Ureter (tissue), 1 donor: Measurements from ENCODE around the gene TACR1. TPM values are rescaled to one million over a fixed set of nuclear protein-coding genes. Genes with fewer than 3 reads are reported as not detected.
"Not testable (repeated sequence)": the region's sequence is repeated elsewhere in the genome, so short reads cannot be mapped to it uniquely, and the experiment has no call there.

Experiments
- DNase-seq: peaks from one replicate; pipeline ENCODE4 v3.0.0-alpha.2; 2020; ENCODE audit warnings: low spot score
- total RNA-seq: library from RNA; stranded (reverse); gene quantifications from one replicate; pipeline ENCODE4 v1.2.4, GENCODE V29; 2023
- donor health status: DM: yes; HTN: yes; CAD: no.

TACR1 gene
- total RNA-seq, 1 donor from 2014 or later: 5.5 TPM

DNA sequence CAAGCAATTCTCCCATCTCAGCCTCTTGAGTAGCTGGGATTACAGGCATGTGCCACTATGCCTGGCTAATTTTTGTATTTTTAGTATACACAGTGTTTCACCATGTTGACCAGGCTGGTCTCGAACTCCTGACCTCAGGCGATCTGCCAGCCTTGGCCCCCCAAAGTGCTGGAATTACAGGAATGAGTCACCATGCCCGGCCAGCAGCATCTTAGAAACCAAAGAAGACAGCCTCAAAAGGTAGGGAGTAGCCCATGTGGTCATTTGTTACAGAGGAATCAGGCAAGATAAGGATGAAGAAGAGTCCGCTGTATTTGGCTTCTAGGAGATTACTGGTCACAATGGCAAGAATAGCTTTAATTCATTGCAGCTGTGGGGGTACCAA lies 53.1 kb downstream of the TACR1 start:
- not testable (repeated sequence) for DNase-seq

DNA sequence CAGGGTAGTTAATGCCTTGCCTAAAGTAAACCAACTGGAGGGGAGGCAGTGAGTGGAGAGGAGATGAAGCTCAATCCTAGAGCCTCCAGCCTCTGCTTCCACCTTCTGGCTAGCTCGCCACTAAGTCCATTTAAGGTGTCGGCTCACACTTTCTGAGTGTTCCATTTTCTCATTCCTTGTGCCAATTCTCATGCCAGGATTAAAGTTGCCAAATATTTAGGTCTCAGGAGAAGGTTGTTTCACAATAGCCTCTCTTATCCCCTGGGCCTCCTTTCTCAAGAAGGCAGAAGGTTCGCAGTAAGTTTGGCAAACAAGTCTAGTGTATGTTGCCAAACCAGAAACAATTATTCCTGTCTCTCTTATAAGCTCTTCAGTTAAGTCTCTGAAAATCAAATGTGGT lies 57.2 kb downstream of the TACR1 start:
- DNase-seq: no peak

DNA sequence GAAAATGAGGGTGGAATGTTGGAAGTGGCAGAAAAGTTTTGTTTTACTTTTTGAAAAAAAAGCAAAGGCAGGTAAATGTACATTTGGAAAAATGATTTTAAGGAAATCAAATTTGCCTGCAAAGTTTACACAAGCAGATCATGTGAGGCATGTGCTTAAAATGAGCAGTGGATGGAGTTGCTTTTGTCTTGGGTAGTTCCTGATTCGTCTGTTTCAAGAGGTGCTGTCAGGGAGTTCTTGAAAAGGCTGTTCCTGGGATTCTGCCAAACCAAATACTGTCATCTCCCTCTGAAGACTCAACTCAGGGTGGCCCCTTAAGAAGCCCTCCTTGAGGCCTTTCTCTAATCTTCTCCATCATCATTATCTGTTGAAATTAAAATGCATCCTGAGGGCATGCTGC lies 59.0 kb downstream of the TACR1 start:
- DNase-seq: no peak

- DNase-seq: no peak
These were observed 60.1 kb downstream of the TACR1 start for GRCh38 chr2:75139171-75139570.

DNA sequence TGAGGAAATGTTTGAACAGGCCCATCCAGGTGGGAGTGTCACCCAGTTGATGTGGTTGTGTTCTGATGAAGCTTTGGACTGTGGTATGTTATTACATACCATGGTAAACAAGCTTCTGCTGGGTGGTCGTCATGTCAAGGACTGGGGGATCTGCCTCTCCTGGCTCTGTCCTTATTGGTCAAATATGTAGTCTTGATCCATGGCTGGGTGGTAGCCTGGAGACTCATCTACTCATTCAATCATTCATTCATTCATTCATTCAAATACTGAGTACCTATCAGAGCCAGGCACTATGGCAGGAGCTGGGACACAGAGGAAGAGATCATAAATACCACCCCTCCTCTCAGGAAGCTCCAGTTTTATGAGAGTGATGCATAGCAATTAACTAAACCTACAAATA lies 60.8 kb downstream of the TACR1 start:
- DNase-seq: no peak

DNA sequence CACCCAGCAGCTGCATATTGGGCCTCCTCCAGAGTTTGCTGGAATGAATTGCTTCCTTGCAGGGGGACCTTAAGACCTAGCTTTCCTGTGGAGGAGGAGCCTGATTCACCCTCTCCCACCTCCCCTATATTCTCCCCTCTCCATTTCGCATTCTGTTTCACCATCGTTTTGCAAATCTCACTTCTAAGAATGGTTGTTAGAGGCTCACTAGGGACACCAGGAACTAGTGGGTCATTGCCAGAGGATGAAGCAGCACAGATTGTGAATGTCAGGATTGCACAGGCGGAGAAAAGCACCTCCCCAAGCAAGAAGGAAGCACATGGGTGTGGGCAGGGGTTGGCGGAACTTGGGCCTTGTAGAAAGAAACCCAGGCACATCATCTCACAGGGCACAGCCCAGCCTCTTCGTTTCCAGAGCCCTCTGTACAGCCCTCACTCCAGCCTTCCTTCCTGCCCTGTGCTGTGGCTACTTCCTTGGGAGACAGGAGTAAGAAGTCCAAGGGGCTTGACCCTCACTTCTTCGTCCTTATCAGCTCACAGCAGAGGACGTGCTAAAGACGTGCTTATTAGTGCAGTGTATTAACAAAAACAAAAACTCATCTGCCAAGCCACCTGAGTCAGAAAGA lies 63.4 kb downstream of the TACR1 start:
- no peak for DNase-seq

DNA sequence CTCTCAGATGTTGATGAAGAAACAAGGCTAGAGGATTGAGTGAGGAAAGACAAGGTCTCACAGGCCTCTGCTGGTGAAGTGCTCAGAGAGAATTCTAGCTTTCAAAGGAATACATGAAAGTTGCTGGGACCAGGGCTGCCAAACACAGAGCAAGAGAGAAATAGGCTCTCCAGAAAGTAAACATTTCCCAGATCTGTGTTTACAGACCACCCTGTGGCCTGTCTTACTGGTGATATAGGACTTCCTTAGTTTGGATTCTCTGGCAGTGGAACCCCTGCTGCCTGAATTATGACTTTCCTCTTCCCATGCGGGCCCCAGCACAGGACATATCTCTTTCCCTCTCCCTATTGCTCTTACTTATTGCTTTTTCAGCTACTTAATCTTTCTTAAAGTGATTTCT lies 64.5 kb downstream of the TACR1 start:
- no peak for DNase-seq

- DNase-seq: no peak
These were observed 65.4 kb downstream of the TACR1 start for GRCh38 chr2:75133621-75134570.

DNA sequence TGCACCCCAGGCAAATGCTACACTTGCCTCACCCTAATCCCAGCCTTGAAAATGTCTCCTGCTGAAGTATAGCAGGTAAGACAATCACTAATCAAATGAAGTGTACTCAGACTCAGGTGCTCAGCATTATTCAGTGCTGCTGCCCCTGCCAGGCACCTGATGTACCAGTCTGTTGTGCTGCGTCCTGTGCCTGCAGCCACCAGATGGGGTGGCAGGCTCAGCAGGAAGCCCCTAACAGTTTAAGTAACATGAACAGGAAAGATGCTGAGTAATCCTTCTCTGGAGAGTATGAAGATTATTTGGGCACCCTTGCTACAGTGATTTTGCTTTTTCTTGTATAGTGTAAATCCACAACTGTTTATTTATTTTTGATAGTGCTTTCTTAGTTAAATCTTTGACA lies 69.1 kb downstream of the TACR1 start:
- DNase-seq: no peak

DNA sequence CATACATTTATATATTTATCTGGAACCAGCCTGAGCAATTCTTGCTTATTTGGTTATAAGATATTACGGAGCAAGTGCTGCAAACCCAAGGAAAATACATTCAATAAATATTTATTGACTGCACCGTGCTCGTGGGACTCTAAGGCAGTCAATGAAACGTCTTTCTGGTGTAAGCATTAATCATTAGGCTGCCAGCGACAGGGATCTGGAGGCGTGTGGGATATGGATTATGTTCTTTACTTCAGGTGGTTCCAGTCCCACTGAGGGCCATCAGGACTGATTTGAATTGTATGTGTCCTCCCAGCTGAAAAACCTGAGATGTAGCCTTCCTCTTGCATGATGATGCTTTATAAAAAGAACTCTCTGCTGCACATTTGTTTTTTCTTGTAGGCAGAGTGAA lies 75.4 kb downstream of the TACR1 start:
- no peak for DNase-seq

DNA sequence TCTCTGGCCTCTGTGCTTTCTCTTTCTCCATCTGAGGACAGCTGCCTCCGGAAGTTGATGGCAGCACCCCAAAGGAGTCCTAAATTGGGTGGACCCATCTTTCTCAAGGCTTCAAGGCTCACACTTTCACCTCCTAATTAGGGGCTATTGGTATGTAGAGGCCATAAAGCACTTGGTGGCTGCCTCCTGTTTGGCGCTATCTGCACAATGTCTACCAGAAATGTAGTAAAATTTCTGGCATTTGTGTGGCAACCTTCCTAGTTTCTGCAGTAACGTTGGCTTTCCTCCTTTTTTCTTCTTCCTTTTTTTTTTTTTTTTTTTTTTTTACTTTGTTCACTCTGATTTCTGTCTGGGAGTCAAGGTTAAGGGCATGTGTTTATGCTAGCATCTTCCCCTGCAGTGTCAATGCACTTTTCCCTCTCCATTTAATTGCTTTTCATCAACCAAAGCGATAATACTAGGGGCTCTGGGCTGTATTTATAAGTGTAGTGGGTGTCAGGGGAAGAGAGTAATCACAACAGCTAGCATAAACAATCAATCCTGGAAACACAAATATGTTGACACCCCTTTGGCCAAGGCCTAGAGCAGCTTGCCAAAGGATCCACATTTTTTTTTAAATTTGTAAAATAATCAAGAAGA lies 86.0 kb downstream of the TACR1 start:
- no peak for DNase-seq

GRCh38 chr2:75108937-75109482 lies 90.3 kb downstream of the TACR1 start:
- DNase-seq: no peak

DNA sequence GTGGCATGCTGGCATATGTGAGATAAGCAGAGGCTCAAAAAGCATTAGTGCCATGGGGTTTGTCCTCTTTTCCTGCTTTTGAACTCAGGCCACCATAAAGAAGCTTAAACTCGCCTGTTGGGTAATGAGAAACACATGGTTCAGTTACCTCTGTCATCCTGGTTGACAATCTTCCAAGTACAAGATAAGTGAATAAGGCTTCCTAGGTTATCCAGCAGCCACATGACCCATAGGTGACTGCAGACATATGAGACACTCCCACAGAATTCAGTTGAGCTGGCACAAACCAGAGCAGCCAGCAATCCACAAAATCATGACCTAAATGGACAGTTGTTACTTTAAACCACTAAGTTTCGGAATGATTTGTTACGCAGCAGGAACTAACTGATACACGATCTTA lies 97.3 kb downstream of the TACR1 start:
- DNase-seq: no peak

DNA sequence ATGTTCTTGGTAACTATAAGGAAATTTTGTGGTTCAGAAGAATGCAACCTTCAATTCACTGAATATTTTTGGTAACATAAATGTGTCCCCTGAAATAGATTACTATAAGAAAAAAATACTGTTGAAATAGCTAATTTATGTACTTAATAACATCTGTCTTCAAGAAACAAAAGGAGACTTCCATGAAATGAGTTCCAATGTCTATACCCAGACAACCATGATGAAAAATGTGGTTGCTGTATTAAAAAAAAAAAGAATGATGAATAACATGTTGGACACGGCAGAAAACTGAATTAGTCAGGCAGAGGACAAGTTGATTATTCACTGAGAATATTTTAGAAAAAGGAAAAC lies 98.5 kb downstream of the TACR1 start:
- DNase-seq: no peak

DNA sequence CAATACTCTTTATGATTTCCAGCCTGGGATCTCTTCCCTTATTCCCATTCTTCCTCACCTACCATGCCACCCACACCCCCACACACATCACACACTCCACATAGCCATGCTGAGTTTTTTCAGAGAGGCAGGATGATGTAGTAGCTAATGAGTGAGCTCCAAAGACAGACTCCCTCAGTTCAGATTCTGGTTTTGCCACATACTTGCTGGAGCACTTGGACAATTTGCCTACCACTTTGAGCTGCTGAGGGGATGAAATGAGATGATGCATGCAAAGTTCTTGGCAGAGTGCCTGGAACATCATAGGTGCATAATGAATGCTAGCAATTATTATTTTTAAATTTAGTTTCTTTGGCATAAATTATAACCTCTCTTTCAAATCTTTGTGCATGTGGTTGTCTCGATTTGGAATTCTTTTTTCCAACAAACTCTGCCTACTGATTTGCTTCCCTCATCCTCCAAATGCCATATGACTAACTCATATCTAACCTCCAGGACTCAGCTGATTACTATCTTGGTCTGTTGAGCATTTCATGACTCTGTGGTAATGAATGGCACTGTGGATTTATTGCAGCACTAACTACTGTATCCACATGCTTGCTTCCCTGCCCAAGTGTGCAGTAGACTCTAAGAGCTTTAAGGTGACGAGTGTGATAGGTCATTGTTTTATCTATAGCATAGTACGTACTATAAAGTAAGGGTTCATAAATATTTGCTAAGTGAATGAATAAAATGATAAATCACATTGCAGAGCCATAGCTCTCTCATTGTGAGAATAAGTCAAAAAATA lies 99.1 kb downstream of the TACR1 start:
- no peak for DNase-seq

GRCh38 chr2:75099521-75099922 lies 99.8 kb downstream of the TACR1 start:
- DNase-seq: no peak

- DNase-seq: no peak
These were observed 100.5 kb downstream of the TACR1 start for GRCh38 chr2:75098856-75099255.

DNA sequence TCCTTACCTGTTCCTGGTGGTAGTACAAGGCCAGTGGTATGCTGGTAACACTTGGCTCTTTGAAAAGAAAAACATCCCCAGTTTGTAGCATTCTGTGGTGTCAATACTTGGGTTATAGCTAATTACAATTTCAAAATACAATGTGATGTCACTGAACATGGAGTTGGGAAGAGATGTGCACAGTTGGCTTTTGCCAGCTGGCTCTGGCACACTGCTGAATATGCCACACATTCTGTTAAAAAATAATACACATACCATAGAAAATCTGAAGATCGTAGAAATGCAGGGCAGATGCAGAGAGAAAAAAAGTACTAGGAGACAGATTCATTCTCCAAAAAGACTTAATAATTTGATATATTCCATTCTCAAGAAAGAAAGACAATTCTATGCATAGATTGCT lies 101.5 kb downstream of the TACR1 start:
- DNase-seq: no peak

- no peak for DNase-seq
These were observed 104.9 kb downstream of the TACR1 start for GRCh38 chr2:75094405-75094804.

DNA sequence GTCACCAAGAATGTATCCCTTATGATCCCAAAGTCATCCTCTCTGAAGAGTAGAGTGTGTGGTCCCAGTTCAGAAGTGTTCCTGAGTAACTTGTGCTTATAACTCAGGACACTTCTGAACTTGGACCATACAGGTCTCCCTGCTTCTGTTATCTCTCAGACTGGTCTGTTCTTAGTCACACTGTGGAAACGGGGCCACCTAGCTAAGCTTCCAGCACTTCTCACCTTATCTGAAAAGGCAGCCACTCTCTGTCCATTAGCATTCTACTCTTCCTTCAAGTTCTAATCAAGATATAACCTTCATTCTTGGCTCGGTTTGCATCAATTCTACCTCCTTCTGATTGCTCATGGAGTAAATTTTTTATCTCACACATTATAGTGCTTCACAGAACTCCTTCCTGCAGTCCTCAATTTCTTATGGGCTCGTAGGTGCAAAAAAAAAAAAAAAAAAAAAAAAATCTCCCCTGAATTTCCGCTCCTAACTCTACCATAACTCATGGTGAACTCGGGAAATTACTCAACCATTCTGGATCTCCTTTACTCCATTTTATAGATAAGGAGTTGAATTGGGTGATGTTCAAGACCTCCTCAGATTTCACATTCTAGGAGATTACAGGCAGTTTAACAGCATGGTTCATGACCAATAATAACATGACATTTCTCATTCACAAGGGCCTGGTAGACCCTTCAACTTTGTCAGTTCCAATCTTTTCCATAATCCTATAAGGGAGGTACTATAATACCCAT lies 108.4 kb downstream of the TACR1 start:
- DNase-seq: no peak

DNA sequence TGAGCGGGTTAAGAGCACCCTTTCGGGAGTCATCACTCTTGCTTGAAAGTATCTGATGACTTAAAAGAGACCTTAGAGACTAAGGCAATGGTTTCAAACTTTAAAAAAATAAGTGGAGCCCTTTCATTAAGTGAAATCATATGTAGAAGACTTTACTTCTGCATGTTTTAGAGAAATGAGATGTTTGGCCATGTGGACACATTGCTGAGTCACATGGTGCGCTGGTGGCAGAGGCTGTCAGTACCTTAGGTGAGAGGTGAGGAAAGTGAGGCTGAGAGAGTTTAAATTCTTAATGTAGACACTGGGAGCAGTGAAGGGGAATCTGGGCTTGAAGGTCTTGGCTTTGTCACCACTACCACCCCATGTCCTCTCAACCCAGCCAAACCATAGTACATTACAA lies 109.8 kb downstream of the TACR1 start:
- DNase-seq: no peak
